ENCODE measurements around the gene KCNH8.

DNA sequence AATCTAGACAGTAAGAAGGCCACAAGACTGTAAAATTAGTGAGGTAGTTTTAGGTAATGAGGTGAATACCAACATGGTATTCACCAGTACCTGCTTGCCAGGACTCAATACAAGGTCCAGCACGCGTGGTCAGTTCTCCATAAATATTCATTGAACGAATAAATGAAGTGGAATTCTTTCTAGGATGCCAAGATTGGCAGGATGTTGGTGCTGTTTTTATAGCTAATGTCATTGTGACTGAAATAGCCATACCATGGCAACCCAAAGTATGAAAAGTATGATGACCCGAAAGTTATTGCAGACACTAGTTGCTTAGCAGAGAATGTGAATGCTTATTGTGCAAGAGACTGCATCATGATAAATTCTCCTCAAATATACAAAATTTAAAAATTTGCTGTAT is 307.2 kb downstream of the KCNH8 start:
- no peak for TF ChIP-seq CTCF (conservative IDR thresholded peaks at IDR 0.05 in 1 of 2, IDR thresholded peaks at IDR 0.05 in 1 of 2; ENCODE audit: low read depth in 1 of 2, low read length in 2 of 2)
- no peak for TF ChIP-seq EZH2 (IDR thresholded peaks at IDR 0.05; ENCODE audit: low read length, missing control alignments)

All from fibroblast of lung (primary cell).